KOPT-K1 (cell line): Measurements from ENCODE around the gene GPSM1.

ENCODE experiments used
- H3K27ac ChIP-seq: fragments of 200-600 bp; sonication (generic); 2 replicates; pipeline ENCODE4 v1.5.1; 2016; ENCODE audit warnings: antibody characterized with exemption, mild to moderate bottlenecking, low read depth, low read length; ENCODE audit not compliant: poor library complexity, severe bottlenecking
- H3K36me3 ChIP-seq: fragments of 200-600 bp; sonication (generic); 2 replicates; pipeline ENCODE4 v1.5.1; 2017; ENCODE audit warnings: antibody characterized with exemption, mild to moderate bottlenecking, low read length, moderate library complexity; ENCODE audit not compliant: insufficient read depth
- H3K9me3 ChIP-seq: fragments of 200-600 bp; sonication (generic); 2 replicates; pipeline ENCODE4 v1.5.1; 2017; ENCODE audit warnings: antibody characterized with exemption, low read length, mild to moderate bottlenecking; ENCODE audit not compliant: insufficient read depth, poor library complexity, severe bottlenecking

The GPSM1 gene

DNA sequence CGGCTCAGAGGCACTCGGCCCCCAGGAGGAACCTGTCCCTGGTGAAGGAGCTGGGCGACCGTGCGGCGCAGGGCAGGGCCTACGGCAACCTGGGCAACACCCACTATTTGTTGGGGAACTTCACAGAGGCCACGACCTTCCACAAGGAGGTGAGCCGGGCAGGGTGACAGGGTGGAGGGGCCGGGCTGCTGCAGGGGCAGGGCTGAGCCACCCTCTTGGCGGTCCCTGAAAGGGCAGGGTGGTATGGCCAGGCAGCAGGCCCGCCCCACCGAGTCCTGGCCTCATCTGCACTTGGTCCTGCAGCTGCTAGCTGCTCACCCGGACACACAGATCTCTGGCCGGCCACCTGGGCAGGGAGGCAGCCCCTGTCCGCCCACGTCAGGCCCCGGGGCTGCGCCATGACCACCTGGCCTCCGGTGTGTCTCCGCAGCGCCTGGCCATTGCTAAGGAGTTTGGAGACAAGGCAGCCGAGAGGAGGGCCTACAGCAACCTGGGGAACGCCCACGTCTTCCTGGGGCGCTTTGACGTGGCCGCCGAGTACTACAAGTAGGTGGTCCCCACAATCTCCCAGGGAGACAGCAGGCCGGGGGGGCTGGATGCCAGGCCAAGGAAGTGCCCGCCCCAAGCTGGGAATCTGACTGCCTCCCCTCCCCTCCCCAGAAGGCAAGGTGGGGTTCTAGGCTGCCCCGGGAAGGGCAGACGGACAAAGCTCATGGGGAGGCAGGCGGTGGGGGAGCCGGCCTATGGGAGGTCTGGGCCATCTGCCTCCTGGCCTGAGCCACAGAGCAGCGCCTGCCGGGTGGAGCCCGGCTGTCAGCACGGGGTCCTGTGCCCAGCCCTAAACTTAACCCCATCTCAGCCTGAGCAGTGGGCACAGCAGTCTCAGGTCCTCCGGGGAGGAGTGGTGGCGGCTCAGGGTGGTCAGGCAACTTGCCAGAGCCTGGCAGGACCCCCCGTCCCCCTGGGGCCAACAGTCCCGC, 10.4 kb downstream of the GPSM1 start:
- Histone ChIP-seq H3K9me3 (no peaks in the 10 kb centered on the region), H3K27ac (no peak overlapping the region), H3K36me3 (no peaks in the 10 kb centered on the region)

DNA sequence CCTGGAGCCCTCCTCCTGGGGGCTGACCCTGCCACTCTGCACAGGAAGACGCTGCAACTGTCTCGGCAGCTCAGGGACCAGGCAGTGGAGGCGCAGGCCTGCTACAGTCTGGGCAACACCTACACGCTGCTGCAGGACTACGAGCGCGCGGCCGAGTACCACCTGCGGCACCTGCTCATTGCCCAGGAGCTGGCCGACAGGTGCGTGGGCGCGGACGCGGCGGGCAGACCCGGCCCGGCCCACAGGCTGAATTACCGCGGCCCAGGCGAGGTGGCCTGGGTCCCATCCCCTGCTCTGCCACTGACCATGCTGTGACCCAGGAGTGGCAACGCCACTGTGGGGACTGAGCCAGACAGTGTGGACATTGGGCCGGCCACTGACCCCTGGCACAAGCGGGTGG, 11.2 kb downstream of the GPSM1 start:
- no peak overlapping the region for H3K27ac ChIP-seq
- H3K36me3 ChIP-seq: no peaks in the 10 kb centered on the region
- no peaks in the 10 kb centered on the region for H3K9me3 ChIP-seq

DNA sequence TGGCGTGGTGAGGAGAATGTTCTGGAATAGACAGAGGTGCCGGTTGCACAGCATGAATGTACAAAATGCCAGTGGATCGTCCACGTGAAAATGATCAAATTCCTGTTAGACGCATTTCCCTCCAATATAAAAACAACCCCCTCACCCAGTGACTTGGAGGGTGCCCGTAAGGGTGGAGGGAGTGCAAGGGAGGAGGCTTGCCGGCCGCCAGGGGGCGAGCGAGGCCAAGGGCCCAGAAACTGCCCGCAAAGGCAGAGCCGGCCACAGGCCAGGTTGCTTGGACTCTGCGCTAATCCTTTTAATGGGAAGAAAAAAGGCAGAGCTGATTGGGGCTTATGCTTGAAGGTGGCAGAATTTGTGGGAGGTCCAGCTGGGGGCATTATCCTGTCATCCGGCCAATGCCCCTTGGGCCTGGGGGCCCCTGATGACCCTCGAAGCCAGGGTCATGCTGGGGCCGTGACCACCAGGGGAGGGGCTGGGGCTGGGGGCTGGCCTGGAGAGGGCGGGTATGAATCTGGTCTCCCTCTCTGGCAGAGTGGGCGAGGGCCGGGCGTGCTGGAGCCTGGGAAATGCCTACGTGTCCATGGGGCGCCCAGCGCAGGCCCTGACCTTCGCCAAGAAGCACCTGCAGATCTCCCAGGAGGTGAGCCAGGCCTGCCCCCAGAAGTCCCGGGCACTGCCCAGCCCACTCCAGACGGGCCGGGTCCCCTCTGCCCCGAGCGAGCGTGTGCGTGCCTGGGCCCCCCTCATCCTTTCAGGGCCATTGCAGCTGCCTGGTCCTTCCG, 12.0 kb downstream of the GPSM1 start:
- Histone ChIP-seq H3K36me3 (no peaks in the 10 kb centered on the region), H3K27ac (no peak overlapping the region), H3K9me3 (no peaks in the 10 kb centered on the region)

DNA sequence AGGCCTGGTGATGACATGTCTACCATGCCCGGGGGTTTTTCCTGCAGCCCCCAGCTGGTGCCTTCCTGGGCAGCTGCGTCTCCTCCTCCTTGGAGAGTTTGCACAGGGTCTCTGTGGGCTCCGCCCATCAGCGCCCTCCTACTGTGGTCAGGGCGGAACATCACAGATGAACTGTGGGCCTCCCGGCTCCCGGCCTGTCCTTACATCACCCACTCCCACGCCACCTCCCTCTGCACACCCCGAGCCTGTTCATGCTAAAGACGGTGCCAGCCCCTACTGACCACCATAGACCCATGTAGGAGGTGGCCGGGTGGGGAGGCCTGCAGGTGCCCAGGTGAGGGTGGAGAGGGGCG, 12.6 kb downstream of the GPSM1 start:
- no peaks in the 10 kb centered on the region for H3K36me3 ChIP-seq
- H3K9me3 ChIP-seq: no peaks in the 10 kb centered on the region
- no peak overlapping the region for H3K27ac ChIP-seq

DNA sequence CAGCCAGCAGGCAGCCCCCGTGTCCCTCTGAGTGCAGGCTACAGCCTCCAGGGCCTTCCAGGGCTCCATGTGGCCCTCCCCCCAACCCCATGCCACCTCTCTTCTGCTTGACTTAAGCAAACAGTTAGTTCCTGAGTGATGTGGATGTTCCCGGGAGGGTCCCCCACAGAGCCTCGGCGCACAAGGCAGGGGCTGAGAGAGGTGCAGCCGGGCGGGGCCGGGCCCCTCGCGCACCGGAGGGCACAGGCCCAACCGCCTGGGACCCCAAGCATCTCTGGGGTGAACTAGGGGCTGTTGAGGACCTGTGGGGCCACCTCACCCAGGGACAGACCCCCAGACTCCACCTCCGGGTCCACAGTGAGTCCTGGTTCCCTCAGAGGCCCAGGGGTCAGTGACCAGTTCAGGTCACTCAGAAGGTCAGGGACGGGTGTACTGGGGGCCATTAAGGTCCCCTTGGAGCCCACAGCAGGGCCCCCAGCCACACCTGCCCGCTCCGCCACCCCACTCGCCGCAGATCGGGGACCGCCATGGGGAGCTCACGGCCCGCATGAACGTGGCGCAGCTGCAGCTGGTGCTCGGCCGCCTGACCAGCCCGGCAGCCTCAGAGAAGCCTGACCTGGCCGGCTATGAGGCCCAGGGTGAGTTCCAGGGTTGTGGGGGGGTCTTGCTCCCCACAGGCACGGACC, 13.2 kb downstream of the GPSM1 start:
- Histone ChIP-seq H3K9me3 (no peaks in the 10 kb centered on the region), H3K27ac (no peak overlapping the region), H3K36me3 (no peaks in the 10 kb centered on the region)

- H3K27ac ChIP-seq: no peak overlapping the region
- H3K36me3 ChIP-seq: no peaks in the 10 kb centered on the region
- H3K9me3 ChIP-seq: no peaks in the 10 kb centered on the region
Measured at GRCh38 chr9:136341042-136341655, 13.8 kb downstream of the GPSM1 start.

- Histone ChIP-seq H3K27ac (no peak overlapping the region), H3K9me3 (no peaks in the 10 kb centered on the region), H3K36me3 (no peaks in the 10 kb centered on the region)
Measured at GRCh38 chr9:136341769-136342168, 14.4 kb downstream of the GPSM1 start.

GRCh38 chr9:136342181-136343120, 15.1 kb downstream of the GPSM1 start:
- Histone ChIP-seq H3K27ac (no peak overlapping the region), H3K36me3 (no peaks in the 10 kb centered on the region), H3K9me3 (no peaks in the 10 kb centered on the region)

GRCh38 chr9:136343121-136343883, 16.0 kb downstream of the GPSM1 start:
- Histone ChIP-seq H3K36me3 (no peaks in the 10 kb centered on the region), H3K9me3 (no peaks in the 10 kb centered on the region), H3K27ac (no peak overlapping the region)

- H3K36me3 ChIP-seq: no peaks in the 10 kb centered on the region
- no peaks in the 10 kb centered on the region for H3K9me3 ChIP-seq
- no peak overlapping the region for H3K27ac ChIP-seq
Measured at GRCh38 chr9:136343884-136344269, 16.5 kb downstream of the GPSM1 start.

DNA sequence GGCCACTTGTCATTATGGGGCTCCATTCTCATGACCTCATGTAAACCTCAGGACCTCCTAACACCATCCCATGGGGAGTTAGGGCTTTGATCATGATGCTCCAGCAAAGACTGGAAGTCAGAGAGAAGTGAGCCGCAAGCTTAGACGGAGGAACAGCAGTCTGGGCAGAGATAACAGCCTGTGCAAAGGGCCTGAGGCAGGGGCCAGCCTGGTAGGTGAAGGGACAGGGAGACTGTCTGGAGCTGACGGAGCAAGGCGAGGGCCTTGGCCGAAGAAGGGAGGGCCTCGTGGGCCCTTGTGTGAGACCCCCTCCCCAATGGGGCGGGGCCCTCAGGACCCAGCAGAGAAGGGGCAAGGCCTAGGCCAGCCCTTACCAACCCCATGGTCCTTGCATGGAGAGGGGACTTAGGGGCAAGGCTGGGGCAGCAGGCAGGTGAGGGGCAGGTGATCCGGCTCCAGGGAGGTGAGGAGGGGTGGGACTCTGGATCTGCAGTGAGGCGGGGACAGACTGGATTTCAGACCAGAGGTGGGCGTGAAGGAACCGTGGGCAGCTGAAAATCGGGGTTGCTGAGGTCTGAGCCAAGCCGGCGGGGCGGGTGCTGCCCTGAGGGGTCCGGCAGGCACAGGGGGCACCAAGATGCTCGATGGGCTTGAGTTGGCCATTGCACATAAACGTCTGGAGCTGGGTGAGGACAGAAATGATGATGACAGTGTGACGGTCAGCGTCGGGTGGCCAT, 17.4 kb downstream of the GPSM1 start:
- Histone ChIP-seq H3K36me3 (no peaks in the 10 kb centered on the region), H3K27ac (no peak overlapping the region), H3K9me3 (no peaks in the 10 kb centered on the region)

- Histone ChIP-seq H3K27ac (no peak overlapping the region), H3K9me3 (no peaks in the 10 kb centered on the region), H3K36me3 (no peaks in the 10 kb centered on the region)
Measured at GRCh38 chr9:136345281-136346156, 18.2 kb downstream of the GPSM1 start.
